SH-SY5Y (cell line): ENCODE data around the gene CARD14.

Experiments used
- GATA2 ChIP-seq: IDR thresholded peaks from 2 replicates; pipeline ENCODE4 v1.6.1; 2011; ENCODE audit warnings: mild to moderate bottlenecking, low read depth, low read length
- GATA3 ChIP-seq: IDR thresholded peaks from 2 replicates; pipeline ENCODE4 v1.6.1; 2011; ENCODE audit warnings: low read depth, mild to moderate bottlenecking, low read length, moderate library complexity

DNA sequence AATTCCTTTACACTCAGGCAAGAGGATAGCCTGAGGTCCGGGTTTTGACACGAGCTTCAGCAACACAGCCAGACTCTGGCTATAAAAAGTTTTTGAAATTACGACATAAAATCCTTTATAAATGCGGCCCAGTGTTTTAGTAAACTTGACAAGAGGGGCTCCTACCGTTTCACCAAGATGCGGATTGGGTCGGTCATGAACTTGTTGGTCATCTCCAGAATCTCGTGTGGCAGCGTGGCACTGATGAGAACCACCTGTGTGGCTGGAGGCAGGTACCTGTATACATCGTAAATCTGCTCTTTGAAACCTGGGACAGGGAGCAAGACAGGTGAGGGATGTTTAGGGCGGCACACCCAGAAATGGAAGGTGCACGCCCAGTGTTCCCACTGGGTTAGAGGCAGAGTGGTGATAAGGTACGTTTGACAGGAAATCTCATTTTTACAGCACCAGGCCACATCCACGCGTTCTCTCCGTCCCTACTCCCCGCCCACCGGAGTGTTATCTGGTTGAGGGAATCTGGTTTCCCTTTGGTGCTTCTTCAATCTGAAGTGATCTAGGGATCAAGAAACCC lies 30.9 kb upstream of the CARD14 start:
- TF ChIP-seq GATA2 (no peak), GATA3 (no peak)
